Measurements from ENCODE around the gene SYNPR. TPM values are rescaled to one million over a fixed set of nuclear protein-coding genes. Genes with fewer than 3 reads are reported as not detected.

The SYNPR gene
- total RNA-seq, 1 donor from 2014 or later: not detected

DNA sequence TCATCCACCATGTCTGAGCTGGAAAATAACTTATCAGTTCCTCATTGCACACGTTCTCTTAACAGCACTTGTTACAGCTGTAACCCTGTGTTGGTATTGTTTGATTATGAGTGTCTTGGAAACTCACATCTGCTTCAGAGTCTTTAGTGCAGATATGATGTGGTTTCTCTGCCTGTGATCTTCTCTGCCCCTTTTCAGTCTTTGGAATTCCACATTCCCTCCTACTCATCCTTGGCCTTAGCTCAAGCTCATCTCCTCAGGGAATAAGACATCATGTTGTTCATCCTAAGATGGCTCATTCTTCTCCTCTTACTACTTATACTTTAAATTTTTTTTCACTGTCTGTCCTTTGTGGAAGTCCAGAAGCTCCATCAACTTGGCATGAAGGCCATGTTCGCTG, 77.7 kb downstream of the SYNPR start:
- Mint-ChIP-seq H3K4me3 (no peak overlapping the region), H3K9me3 (no peaks in the 10 kb centered on the region), H3K27ac (ENCODE audit: unreplicated experiment) (no peak overlapping the region), H3K36me3 (ENCODE audit: low read depth) (no peaks in the 10 kb centered on the region), H3K27me3 (ENCODE audit: low read depth) (peaks cover 4% of the 10 kb centered on the region), H3K4me1 (no peaks in the 10 kb centered on the region)
- DNase-seq (ENCODE audit: low read depth, low spot score): no peak
- no peak for TF ChIP-seq CTCF (conservative IDR thresholded peaks at IDR 0.05)

- Mint-ChIP-seq H3K27ac (ENCODE audit: unreplicated experiment) (no peak overlapping the region), H3K36me3 (ENCODE audit: low read depth) (no peaks in the 10 kb centered on the region), H3K27me3 (ENCODE audit: low read depth) (no peaks in the 10 kb centered on the region), H3K4me3 (no peak overlapping the region), H3K9me3 (no peaks in the 10 kb centered on the region), H3K4me1 (no peaks in the 10 kb centered on the region)
- no peak for DNase-seq (ENCODE audit: low read depth, low spot score)
- no peak for TF ChIP-seq CTCF (conservative IDR thresholded peaks at IDR 0.05)
Observed at GRCh38 chr3:63364495-63364894, 86.4 kb downstream of the SYNPR start.

GRCh38 chr3:63364910-63365309, 86.8 kb downstream of the SYNPR start:
- Mint-ChIP-seq H3K27me3 (ENCODE audit: low read depth) (no peaks in the 10 kb centered on the region), H3K27ac (ENCODE audit: unreplicated experiment) (no peak overlapping the region), H3K4me3 (no peak overlapping the region), H3K36me3 (ENCODE audit: low read depth) (no peaks in the 10 kb centered on the region), H3K4me1 (no peaks in the 10 kb centered on the region), H3K9me3 (no peaks in the 10 kb centered on the region)
- peak; percentile 72 for TF ChIP-seq CTCF (conservative IDR thresholded peaks at IDR 0.05)
- no peak for DNase-seq (ENCODE audit: low read depth, low spot score)

GRCh38 chr3:63365671-63366070, 87.6 kb downstream of the SYNPR start:
- Mint-ChIP-seq H3K27ac (ENCODE audit: unreplicated experiment) (no peak overlapping the region), H3K4me3 (no peak overlapping the region), H3K27me3 (ENCODE audit: low read depth) (no peaks in the 10 kb centered on the region), H3K9me3 (no peaks in the 10 kb centered on the region), H3K36me3 (ENCODE audit: low read depth) (no peaks in the 10 kb centered on the region), H3K4me1 (no peaks in the 10 kb centered on the region)
- no peak for DNase-seq (ENCODE audit: low read depth, low spot score)
- no peak for TF ChIP-seq CTCF (conservative IDR thresholded peaks at IDR 0.05)

GRCh38 chr3:63370094-63370493, 92.0 kb downstream of the SYNPR start:
- TF ChIP-seq CTCF (conservative IDR thresholded peaks at IDR 0.05): no peak
- Mint-ChIP-seq H3K4me1 (no peaks in the 10 kb centered on the region), H3K9me3 (no peaks in the 10 kb centered on the region), H3K27me3 (ENCODE audit: low read depth) (no peaks in the 10 kb centered on the region), H3K27ac (ENCODE audit: unreplicated experiment) (no peak overlapping the region), H3K36me3 (ENCODE audit: low read depth) (no peaks in the 10 kb centered on the region), H3K4me3 (no peak overlapping the region)
- no peak for DNase-seq (ENCODE audit: low read depth, low spot score)

- Mint-ChIP-seq H3K27ac (ENCODE audit: unreplicated experiment) (no peak overlapping the region), H3K4me3 (no peak overlapping the region), H3K4me1 (peaks cover 9% of the 10 kb centered on the region), H3K9me3 (peaks cover 3% of the 10 kb centered on the region), H3K27me3 (ENCODE audit: low read depth) (peaks cover 2% of the 10 kb centered on the region), H3K36me3 (ENCODE audit: low read depth) (no peaks in the 10 kb centered on the region)
- DNase-seq (ENCODE audit: low read depth, low spot score): no peak
- no peak for TF ChIP-seq CTCF (conservative IDR thresholded peaks at IDR 0.05)
Observed at GRCh38 chr3:63383040-63383439, 104.9 kb downstream of the SYNPR start.

All from neural crest cell (in vitro differentiated cells).